Measurements from ENCODE around the gene CUX1.

CUX1 gene

DNA sequence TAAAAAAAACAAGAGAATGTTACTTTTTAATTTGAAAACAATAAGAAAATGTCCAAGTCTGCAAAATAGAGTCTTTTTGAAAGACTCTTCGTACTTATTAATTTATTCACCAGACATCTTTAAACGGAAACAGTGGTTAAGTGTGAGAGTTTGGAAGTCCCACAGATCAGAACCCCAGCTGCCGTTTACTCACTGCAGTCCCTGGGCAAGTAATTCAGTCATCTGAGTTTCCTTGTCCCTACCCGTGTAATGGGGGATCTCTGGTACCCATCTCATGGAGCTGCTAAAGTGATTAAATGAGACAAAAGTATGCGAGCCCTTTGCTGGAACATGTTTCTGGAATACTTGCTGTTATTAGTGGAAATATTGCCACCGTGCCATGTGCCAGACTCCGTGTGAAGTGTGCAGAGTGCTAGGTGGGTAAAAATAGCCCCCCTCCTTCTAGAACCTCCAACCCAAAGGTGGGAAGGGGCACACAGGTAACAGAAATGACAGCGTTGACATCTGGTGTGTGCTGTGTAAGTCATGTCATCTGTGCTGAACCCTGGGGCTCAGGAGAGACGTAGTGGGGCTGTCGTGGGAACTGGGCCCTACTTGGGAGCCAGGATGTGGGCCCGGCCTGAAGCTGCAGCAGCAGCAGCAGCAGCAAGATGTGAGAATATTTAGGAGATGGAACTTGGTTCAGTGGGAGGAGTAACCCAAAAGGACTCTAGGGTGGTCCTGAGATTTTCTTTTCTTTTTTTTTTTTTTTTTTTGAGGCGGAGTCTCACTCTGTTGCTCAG, 140.5 kb downstream of the CUX1 start:
- DNase-seq (ENCODE audit: low read depth in 2 of 2), result no peak

DNA sequence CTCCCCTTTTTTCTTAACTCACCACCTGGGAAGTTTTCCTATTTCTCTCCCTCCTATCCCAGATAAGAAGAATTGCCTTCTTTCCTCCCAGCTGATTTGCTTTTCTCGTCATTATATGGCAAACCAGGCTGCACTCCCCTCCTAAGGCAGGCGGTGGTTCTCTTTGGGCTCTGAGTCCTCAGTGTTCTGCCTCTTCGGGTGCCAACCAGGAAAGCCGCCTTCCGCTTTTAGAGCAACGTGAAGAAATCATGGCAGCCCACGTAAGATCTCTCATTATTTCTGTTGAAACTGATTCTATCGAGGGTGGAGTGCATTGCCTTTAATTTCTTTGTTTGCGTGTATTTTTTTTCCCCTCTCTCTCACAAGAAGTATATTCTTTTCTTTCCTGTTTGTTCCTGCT, 141.9 kb downstream of the CUX1 start:
- DNase-seq (ENCODE audit: low read depth in 2 of 2), result no peak

DNA sequence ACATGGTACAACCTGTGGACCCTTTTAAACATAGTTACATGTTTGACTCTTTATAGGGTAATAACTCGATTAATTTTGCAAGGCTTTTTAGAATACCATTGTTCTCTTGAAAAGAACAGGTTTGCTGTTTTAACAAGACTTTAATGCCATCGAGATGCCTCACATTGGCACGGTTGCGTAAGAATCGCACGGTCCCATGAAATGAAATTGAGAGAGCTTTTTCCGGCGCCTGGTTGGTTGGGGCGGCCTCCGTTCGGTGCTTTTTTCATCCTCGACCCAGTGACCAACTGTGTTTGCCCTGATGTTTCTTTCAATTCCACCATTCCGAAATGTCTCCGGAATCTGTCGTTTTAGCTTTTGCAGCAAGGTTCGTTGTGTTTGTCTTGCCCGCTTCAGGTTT, 142.4 kb downstream of the CUX1 start:
- DNase-seq (ENCODE audit: low read depth in 2 of 2), result no peak

DNA sequence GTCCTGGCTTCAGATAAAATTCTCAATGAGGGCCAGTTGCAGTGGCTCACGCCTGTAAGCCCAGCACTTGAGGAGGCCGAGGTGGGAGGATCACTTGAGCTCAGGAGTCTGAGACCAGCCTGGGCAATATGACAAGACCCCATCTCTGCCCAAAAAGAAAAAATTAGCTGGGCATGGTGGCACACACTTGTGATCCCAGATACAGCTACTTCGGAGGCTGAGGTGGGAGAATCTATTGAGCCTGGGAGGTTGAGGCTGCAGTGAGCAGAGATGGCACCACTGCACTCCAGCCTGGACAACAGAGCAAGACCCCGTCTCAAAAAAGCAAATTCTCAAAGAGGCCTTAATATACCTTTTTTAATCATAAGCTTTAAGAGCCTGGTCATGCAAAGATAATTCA, 142.9 kb downstream of the CUX1 start:
- no peak for DNase-seq (ENCODE audit: low read depth in 2 of 2)

DNA sequence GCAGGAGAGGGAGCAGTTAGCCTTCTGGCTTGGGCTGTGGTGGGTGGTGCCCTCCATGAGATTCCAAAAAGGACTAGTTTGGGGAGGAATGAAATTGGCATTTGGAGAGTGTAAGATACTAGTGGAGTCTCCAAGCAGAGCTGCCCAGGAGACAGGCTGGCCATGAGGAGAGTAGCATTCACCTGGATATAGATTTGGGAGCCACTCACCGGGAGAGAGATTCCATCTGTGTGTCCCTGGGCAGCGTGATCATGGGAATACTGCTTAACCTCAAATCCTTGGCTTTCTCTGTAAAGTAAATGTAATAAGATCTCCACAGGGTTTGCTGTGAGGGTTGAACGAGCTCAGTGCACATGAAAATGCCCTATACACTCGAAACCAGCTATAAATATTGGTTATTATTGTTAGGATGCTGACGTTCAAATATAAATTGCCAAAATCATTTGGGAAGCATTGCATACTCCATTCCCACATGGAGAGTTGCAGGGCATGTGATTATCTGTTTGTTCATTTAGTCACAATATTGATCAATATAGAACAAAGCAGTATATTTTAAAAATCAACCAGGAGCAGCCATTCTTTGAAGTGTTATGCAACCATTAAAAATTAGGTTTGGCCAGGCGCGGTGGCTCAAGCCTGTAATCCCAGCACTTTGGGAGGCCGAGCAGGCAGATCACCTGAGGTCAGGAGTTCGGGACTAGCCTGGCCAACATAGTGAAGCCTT, 143.7 kb downstream of the CUX1 start:
- no peak for DNase-seq (ENCODE audit: low read depth in 2 of 2)

DNA sequence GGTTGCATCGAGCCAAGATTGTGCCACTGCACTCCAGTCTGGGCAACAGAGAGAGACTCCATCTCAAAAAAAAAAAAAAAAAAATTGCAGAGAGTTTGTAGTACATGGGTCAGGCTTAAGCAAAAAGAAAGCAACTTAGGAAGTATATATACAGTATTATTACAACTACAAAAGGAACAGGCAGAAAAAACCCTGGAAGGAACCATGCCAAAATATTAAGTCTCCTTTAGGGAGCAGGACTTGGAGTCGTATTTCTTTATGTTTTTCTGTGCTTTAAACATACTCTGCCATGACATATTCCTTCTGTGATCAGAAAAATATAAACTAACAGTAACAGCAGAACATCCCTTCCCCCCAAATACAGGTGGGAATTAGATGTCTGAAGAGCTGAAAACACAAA, 144.4 kb downstream of the CUX1 start:
- DNase-seq (ENCODE audit: low read depth in 2 of 2), result no peak

DNA sequence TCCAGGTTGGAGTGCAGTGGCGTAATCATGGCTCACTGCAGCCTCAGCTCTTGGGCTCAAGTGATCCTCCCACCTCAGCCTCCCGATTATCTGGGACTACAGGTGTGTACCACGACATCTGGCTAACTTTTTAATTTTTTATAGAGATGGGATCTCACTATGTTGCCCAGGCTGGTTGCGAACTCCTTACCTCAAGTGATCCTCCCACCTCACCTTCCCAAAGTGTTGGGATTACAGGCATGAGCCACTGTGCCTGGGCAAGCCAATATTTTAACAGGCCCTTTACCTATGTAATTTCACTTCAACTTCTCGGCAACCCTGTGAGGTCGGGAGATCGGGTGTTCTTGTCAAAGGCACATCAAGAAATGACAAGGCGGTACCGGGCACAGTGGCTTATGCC, 146.3 kb downstream of the CUX1 start:
- DNase-seq (ENCODE audit: low read depth in 2 of 2), result no peak

DNA sequence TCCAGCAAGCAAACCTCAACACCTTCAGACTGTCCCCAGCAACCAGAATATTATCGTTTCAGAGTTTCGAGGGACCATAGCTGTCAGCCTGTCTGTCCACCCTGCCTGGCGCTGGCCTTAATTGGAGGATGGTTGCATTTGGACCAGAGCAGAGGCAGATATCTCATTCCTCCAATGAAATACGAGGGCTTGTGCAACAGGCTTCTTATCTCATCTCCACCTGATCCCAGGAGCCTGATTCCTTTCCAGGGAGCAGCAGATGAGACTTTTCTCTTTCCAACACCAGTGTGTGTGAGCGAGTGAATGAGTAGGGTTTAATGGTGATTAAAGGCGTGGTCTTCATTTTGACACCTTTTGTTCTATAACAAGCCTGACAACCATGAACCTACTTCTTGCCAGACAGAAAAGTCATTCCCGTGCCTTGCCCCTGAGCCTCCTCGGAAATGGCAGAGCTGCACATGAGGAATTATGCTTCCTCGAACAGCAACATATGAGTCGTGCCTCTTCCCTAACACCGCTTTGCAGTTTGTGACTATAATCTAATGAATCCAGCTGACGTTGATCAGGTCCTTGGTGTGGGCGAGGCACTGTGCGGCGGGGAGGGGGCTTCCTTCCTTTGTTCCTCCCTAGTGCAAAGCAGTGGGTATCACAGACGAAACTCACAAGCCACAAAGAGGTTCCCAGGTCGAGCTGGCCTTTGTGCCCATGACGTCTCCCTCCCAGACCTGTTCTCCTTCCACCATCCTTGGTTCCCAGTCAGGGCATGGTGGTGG, 147.4 kb downstream of the CUX1 start:
- no peak for DNase-seq (ENCODE audit: low read depth in 2 of 2)

DNA sequence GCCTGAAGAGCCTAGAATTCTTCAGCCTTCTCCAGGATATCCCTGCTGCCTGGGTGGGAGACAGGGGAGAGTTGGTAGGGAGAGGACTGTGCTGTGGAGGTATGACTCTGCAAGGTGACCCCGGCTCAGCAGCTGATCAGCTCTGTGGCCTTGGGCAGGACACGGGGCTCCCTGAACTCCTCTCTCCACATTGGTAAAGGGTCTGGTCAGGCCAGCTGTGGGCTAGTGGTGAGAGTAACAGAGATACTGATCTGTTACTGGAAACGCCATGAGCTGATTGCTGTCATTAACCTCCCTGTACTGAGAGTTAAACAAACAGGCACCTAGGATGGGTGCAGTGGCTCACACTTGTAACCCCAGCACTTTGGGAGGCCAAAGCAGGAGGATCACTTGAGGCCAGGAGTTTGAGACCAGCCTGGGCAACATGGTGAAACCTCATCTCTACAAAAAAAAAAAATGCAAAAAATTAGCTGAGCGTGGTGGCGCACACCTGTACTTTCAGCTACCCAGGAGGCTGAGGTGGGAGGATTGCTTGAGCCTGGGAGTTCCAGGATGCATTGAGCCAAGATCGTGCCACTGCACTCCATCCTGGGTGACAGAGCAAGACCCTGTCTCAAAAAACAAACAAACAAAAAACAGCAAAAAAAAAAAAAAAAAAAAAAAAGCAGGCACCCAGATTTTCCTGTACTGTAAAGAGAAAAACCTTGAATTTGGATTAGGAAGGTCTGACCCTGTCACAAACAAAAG, 151.5 kb downstream of the CUX1 start:
- no peak for DNase-seq (ENCODE audit: low read depth in 2 of 2)

DNA sequence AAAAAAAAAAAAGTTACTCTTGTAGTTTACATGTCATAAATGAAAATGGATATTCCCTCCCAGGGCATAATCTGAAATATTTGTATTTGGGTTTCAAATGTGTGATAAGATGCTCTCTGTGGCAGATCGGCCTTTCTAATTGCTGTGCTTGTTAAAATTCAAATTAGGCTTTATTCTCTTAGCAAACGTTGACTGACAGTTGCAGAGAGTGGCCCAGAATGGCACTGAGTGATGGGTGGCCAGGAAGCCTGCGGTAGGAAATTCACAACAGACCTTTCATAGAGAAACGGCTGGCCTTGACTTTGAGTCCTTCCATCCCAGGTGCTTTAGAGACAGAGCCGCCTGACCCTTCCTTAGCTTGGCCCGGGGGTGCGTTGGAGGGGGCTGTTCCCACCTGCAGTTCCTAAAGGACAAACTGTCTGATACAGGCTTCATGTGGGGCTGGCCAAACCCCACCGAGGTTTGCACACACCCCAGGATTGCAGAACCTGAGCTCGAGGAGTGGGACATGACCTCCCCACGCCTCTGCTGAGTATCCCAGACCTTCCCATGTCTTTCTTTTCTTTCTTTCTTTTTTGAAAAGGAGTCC, 152.7 kb downstream of the CUX1 start:
- no peak for DNase-seq (ENCODE audit: low read depth in 2 of 2)

DNA sequence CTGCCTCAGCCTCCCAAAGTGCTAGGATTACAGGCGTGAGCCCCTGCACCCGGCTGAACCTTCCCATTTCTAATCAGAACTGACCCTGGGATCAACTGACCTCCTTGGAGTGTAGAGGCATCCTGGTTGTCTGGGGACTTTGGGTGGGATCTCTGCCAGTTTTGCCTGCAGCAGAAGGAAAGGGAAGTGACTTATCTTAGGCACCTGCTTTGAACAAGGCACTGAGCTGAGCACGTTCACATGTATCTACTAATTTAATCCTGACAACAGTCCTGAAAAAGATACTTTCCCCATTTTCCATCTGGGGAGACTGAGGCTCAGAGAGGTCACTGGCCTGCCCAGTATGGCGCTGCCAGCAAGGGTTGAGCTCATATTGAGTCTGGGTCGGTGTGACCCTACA, 153.4 kb downstream of the CUX1 start:
- no peak for DNase-seq (ENCODE audit: low read depth in 2 of 2)

DNA sequence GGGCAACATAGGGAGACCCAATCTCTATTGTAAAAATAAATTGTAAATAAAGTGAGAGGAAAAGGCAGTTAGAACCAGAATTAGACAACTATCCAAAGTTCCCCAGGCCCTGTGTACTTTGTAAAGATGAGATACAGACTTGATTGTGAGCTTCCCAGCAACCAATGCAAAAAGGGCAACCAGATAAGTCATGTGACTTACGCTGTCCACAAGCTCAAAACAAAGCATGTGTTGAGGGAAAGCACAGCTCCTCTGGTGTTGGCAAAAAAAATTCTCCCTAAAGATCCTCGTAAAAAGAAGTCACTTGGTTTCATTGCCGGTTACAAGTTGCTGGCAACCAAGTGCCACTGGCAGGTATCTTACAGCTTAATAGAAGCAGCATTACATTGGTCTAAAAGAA, 154.0 kb downstream of the CUX1 start:
- DNase-seq (ENCODE audit: low read depth in 2 of 2), result no peak

DNA sequence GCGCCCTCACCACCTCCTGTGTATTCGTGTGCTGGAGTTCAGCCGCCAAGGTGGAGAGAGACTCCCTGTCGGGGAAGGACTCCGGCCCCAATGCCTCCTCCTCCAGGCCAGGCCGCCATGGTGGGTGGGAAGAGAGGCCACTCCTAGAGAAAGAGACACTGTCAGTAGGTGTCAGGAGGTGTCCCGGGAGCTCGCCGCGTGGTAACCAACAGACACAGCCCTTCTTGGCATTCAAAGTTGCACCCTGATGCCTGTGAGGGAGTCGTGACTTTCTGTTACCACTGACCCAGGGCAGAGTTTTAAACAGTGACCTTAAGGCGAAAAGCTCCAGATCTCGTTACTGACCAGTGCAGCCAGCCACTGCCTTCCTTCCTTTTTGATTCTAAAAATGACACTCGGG, 155.2 kb downstream of the CUX1 start:
- no peak for DNase-seq (ENCODE audit: low read depth in 2 of 2)

DNA sequence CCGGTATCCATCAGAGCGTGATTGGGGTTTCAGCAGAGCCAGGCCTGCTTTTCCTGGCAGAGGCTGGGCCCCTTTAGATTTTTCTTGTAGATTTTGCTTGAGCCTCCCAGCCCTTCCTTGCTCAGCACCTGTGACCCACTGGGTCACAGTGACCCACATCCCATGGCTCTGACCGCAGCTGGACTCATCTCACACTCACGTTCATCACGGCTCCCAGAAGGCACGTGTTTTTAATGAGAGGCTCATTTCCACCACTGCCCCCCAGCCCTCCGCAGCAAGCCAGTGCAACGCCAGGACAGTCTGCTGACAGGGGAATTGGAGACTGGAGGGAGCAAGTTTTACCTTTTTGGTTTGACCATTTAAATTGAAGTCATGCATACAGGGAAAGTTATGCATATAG, 155.7 kb downstream of the CUX1 start:
- no peak for DNase-seq (ENCODE audit: low read depth in 2 of 2)

DNA sequence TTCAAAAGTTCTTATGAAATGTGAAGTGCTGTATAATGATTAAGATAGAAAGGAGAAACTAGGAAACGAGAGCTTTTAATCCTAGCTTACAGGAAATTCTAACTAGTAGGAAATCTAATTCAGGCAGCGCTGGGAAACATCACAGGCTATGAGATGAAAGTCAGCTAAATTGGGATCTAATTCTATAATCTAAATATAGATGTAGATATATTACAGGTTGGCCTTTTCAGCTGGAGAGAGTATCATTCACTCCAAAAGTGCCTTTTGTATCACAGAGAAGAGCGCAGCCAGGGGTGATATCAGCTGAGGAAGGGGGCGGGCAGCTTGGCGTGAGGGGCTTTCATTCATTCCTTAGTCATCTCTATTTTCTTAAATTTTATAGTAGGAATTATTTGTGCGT, 157.0 kb downstream of the CUX1 start:
- DNase-seq (ENCODE audit: low read depth in 2 of 2), result no peak

DNA sequence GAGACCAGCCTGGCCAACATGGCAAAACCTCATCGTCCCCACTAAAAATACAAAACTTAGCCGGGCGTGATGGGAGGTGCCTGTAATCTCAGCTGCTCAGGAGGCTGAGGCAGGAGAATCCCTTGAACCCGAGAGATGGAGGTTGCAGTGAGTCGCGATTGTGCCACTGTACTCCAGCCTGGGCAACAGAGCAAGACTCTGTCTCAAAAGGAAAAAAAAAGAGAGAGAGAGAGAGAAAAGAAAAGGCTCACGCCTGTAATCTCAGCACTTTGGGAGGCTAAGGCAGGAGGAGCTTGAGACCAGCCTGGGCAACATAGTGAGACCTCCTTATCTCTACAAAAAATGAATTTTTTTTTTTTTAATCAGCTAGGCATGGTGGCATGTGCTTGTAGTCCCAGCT, 157.6 kb downstream of the CUX1 start:
- no peak for DNase-seq (ENCODE audit: low read depth in 2 of 2)

DNA sequence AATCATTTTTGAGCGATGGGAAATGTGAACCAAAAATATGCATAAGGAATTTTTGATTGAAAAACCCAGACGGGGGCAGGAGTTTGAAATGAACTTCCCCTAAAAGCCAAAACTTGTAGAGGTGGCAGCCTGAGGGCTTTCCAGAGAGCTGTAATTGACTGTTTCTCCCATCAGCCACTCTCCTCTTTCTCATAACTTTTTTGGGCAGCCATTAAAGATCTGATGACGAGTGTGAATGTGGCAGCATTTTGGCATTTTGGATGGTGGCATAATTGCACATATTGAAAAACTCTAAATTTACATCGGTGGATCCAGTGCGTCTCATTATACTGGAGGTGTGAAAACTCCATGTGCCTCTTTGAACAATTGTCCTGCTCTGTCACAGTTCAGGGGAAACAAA, 159.0 kb downstream of the CUX1 start:
- no peak for DNase-seq (ENCODE audit: low read depth in 2 of 2)

DNA sequence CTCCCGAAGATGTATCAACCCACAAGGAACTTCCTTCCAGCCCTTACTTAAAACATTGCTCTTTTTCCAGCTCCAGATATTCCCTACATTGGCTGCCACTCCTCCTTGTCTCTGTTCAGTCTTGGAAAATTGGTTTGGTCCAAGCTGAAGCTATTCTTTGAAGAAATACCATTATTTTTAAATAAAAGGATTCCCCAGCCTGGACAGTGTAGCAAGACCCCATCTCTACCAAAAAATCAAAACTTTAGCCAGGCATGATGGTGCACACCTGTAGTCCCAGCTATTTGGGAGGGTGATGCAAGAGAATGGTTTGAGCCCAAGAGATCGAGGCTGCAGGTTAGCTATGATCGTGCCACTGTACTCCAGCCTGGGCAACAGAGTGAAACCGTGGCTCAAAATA, 159.8 kb downstream of the CUX1 start:
- no peak for DNase-seq (ENCODE audit: low read depth in 2 of 2)

DNA sequence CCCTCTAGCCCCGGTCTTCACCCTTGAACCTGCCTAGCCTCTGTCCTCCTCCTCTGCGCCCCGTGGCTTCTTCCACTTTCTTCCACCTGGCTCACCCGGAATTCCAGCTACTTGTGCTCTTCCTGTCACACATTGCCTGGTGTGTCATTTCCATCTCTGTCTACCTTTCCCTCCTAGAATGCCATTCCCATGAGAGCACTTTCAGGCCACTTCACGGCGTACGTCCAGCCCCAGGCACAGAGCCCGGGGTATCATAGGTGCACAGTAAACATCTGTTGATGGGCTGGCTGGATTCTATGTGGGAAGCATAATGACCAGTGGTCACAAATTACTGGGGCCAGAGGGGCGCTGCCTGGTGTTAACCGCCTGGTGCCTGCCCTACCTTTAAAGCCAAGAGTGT, 161.3 kb downstream of the CUX1 start:
- no peak for DNase-seq (ENCODE audit: low read depth in 2 of 2)

DNA sequence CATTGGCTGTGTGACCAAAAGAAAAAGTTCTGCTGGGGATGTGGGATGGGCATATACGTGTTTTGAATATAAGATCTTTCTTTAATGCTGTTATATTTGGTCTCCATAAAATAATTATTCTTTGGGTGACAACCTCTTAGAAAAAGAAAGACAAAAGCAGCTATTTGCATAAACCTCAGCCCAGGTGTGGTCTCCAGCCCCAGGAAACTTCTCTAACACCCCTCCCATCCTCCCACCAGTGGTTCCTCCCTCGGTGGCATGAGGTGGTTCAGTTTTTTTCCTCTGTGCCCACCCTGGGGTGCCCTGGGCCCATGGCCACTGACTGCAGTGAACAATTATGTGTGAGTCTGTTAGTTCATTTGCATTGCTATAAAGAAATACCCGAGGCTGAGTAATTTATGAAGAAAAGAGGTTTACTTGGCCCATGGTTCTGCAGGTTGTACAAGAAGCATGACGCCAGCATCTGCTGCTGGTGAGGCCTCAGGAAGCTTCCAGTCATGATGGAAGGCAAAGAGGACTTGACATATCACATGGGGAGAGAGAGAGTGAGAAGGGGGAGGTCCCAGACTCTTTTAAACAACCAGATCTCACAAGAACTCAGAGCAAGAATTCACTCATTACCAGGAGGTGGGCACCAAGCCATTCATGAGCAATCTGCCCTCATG, 165.9 kb downstream of the CUX1 start:
- no peak for DNase-seq (ENCODE audit: low read depth in 2 of 2)

Measured in fibroblast of skin of left quadriceps (primary cell).